Neural crest cell (in vitro differentiated cells): ENCODE data around the gene GATAD2B. TPM values are rescaled to one million over a fixed set of nuclear protein-coding genes. Genes with fewer than 3 reads are reported as not detected.
A peak's percentile ranks its signal among the peaks of the same experiment; 100 is the strongest.

Experiments
- DNase-seq: peaks from one replicate; pipeline ENCODE4 v3.0.0; 2021; ENCODE audit warnings: low read depth, mixed read lengths, low spot score
- H3K27ac Mint-ChIP-seq: one replicate; pipeline ENCODE4 v1.8.0; 2021; ENCODE audit warnings: mild to moderate bottlenecking, mixed read lengths; ENCODE audit not compliant: unreplicated experiment
- H3K27me3 Mint-ChIP-seq: 2 replicates; pipeline ENCODE4 v1.8.0; 2021; ENCODE audit warnings: low read depth, mild to moderate bottlenecking, mixed read lengths
- H3K36me3 Mint-ChIP-seq: 2 replicates; pipeline ENCODE4 v1.8.0; 2021; ENCODE audit warnings: low read depth, mild to moderate bottlenecking, mixed read lengths
- H3K4me1 Mint-ChIP-seq: 2 replicates; pipeline ENCODE4 v1.8.0; 2021; ENCODE audit warnings: mixed read lengths
- H3K4me3 Mint-ChIP-seq: one replicate; pipeline ENCODE4 v1.8.0; 2021; ENCODE audit warnings: mild to moderate bottlenecking, mixed read lengths
- H3K9me3 Mint-ChIP-seq: 2 replicates; pipeline ENCODE4 v1.8.0; 2021; ENCODE audit warnings: mixed read lengths
- total RNA-seq: library from RNA; stranded (reverse); gene quantifications from 2 replicates; pipeline ENCODE4 v1.2.1, GENCODE V29; 2021
- TF ChIP-seq, protein P1 (sequence below): fragments of 200-600 bp; sonication (generic); conservative IDR thresholded peaks from 2 replicates; pipeline ENCODE4 v1.5.0; 2021; ENCODE audit warnings: antibody characterized with exemption, mild to moderate bottlenecking

GATAD2B gene
- total RNA-seq, 1 donor from 2014 or later = 52.5 TPM

DNA sequence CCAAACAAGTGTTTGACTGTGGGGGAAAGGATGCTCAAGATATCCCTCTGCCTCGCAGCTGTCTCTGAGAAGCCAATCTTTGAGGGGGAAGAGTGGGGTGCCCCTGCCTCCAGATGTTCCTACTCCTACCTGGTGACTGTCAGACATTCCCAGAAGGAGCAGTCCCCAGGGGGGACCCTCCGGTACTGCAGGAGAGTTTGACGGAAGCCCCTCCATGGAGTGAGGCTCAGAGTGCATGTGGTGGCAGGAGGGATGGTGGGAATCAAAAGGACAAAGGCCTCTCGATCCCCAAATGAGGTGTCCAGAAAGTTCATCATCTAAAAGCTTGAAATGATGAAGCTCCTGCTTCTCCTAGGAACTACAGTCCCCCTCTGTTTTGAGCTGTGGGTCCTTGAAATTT, 142.2 kb downstream of the GATAD2B start:
- Mint-ChIP-seq H3K9me3 (no peaks in the 10 kb centered on the region), H3K27me3 (peaks cover 9% of the 10 kb centered on the region), H3K27ac (no peak overlapping the region), H3K4me3 (no peak overlapping the region), H3K36me3 (no peaks in the 10 kb centered on the region), H3K4me1 (peaks cover 29% of the 10 kb centered on the region)
- no peak for DNase-seq
- TF ChIP-seq, protein P1, sequence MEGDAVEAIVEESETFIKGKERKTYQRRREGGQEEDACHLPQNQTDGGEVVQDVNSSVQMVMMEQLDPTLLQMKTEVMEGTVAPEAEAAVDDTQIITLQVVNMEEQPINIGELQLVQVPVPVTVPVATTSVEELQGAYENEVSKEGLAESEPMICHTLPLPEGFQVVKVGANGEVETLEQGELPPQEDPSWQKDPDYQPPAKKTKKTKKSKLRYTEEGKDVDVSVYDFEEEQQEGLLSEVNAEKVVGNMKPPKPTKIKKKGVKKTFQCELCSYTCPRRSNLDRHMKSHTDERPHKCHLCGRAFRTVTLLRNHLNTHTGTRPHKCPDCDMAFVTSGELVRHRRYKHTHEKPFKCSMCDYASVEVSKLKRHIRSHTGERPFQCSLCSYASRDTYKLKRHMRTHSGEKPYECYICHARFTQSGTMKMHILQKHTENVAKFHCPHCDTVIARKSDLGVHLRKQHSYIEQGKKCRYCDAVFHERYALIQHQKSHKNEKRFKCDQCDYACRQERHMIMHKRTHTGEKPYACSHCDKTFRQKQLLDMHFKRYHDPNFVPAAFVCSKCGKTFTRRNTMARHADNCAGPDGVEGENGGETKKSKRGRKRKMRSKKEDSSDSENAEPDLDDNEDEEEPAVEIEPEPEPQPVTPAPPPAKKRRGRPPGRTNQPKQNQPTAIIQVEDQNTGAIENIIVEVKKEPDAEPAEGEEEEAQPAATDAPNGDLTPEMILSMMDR = no peak

DNA sequence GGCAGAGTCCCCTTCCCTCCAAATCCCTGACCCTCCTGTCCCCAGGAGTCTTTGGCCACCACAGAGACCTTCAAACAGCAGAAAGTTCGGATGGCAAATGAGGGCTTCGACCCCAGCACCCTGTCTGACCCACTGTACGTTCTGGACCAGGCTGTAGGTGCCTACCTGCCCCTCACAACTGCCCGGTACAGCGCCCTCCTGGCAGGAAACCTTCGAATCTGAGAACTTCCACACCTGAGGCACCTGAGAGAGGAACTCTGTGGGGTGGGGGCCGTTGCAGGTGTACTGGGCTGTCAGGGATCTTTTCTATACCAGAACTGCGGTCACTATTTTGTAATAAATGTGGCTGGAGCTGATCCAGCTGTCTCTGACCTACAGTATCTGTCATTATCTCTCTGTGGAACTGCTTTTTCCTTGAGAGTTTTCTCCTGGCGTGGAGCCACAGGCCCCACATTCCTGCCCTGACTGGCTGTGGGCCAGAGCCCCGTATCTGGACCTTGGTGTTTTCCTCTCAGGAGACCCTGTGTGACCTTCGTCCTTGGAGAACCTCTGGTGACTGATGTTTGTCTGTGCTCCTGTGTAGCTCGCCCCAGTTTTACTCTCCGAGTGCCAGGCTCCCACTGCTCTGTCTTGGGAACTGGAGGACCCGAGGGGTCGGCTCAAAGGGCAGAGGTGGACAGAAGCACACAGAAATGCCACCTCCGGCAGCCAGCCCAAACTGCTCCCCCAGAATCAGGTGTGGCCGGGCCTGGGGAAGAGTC, 142.8 kb downstream of the GATAD2B start:
- TF ChIP-seq, protein P1 = no peak
- no peak overlapping the region for H3K27ac Mint-ChIP-seq
- peaks cover 24% of the 10 kb centered on the region for H3K4me1 Mint-ChIP-seq
- no peaks in the 10 kb centered on the region for H3K36me3 Mint-ChIP-seq
- H3K27me3 Mint-ChIP-seq = peaks cover 9% of the 10 kb centered on the region
- DNase-seq = no peak
- H3K9me3 Mint-ChIP-seq = no peaks in the 10 kb centered on the region
- H3K4me3 Mint-ChIP-seq = peak overlapping the region; percentile 37

DNA sequence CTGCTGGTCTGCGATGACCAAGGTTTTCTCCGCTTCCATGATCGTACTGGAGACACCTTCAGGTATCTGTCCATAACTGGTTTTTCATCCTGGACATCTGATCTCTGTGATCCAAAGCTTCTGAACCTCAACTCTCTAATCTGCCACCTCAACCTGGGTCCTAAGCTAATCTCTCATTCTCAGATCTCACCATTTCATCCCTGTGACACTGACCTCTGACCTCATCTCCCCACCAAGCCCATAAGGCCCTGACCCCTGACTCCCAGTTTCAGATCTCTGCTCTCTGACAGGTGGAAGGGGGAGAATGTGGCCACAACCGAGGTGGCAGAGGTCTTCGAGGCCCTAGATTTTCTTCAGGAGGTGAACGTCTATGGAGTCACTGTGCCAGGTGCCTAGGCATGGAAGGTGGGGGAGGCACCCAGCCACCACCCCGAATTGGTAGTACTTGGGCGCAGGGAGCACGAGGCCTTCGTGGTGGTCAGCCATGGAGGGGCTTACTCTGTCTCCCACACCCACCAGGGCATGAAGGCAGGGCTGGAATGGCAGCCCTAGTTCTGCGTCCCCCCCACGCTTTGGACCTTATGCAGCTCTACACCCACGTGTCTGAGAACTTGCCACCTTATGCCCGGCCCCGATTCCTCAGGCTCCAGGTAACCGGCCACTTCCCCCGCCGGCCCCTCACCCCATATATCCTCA, 143.8 kb downstream of the GATAD2B start:
- Mint-ChIP-seq H3K27me3 (peaks cover 11% of the 10 kb centered on the region), H3K4me3 (peak overlapping the region; percentile 37), H3K27ac (no peak overlapping the region), H3K36me3 (no peaks in the 10 kb centered on the region), H3K4me1 (peaks cover 27% of the 10 kb centered on the region), H3K9me3 (no peaks in the 10 kb centered on the region)
- TF ChIP-seq, protein P1 = no peak
- no peak for DNase-seq

DNA sequence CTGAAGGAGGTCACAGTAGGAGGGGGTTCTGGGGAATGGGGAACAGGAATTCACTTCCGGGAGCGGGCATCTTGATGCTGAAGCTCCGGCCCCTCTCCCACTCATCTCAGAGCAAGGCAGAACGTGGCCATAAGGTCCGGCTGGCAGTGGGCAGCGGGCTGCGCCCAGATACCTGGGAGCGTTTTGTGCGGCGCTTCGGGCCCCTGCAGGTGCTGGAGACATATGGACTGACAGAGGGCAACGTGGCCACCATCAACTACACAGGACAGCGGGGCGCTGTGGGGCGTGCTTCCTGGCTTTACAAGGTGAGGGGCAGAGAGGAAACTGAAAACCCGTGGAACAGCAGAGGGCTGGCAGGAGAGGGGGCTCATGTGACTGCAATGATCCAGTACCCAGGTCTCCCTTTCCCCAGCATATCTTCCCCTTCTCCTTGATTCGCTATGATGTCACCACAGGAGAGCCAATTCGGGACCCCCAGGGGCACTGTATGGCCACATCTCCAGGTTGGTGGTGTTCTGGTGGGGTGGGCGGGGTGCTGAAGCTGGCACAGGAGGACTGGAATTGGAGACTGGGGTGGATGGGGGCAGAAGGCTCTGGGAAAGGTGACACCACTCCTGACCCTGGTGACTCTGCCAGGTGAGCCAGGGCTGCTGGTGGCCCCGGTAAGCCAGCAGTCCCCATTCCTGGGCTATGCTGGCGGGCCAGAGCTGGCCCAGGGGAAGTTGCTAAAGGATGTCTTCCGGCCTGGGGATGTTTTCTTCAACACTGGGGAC, 144.5 kb downstream of the GATAD2B start:
- Mint-ChIP-seq H3K27me3 (peaks cover 11% of the 10 kb centered on the region), H3K4me3 (peak overlapping the region; percentile 85), H3K27ac (no peak overlapping the region), H3K36me3 (no peaks in the 10 kb centered on the region), H3K4me1 (peaks cover 21% of the 10 kb centered on the region), H3K9me3 (no peaks in the 10 kb centered on the region)
- TF ChIP-seq, protein P1 = no peak
- no peak for DNase-seq

DNA sequence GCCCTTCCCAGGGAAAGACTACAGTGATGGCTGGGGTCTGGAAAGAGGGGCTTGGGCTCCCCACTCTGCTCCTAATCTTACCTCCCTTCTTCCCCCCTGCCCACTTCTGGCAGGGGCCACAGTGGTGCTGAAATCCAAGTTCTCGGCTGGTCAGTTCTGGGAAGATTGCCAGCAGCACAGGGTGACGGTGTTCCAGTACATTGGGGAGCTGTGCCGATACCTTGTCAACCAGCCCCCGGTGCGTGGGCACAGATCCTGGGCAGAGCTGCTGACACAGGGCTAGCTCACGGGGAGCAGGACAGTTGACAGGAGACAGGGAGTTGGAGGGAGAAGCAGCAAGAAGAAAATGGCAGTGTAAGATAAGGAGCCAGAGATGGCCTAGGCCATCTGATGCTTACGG, 145.1 kb downstream of the GATAD2B start:
- H3K27me3 Mint-ChIP-seq = peaks cover 11% of the 10 kb centered on the region

More for the DNA sequence above, 145.1 kb downstream of the GATAD2B start:
- DNase-seq = no peak
- TF ChIP-seq, protein P1 = no peak
- Mint-ChIP-seq H3K27ac (peak overlapping the region; percentile 78), H3K4me3 (peak overlapping the region; percentile 85), H3K9me3 (no peaks in the 10 kb centered on the region), H3K4me1 (peaks cover 17% of the 10 kb centered on the region), H3K36me3 (no peaks in the 10 kb centered on the region)
